ENCODE data around the gene FERD3L.

DNA sequence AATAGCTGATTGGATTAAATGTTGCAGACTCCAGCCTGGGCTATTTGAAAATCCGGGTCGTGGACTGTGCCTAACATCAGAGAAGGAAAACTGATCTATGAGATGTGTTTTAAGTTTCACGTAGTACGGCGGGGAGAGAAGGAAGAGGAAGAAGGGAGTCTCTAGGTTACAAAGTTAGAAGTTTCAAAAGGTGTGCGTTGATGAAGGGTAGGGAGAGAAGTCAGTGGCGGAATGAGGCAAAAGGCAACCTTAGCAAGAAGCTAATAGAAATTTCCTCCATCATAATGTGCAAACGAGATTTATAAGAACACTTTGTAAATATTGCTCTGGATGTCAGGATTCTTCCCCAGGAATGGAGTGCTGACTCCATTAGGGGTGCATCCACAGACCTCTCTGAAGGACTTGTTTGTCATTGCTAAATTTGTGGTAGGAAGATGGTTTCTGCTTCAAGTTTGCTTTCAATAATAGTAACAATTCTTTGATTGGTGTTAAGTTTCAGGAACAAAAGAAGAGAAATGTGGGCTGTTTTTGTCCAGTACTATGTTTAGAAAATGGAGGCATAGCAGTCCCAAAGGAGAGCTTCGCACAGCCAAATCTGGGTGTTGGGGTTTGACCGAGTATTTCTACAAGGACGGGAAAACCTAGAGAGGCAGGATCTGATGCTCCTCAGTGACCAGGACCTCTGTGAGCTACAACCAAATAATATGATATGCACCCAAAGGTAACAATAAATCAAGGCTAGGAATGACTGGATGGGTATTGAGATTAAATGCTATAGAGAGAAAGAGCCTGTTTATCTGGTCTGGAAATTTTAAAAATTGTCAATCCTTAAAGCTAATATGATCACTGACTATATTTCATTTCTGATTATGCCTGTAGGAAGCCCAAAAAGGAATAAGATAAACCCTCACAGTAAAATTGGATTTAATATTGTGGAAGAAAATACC lies 35.9 kb downstream of the FERD3L start:
- TF ChIP-seq NR2C2 (CRISPR knock-in tag; IDR thresholded peaks at IDR 0.05), result no peak
- TF ChIP-seq, protein P1, sequence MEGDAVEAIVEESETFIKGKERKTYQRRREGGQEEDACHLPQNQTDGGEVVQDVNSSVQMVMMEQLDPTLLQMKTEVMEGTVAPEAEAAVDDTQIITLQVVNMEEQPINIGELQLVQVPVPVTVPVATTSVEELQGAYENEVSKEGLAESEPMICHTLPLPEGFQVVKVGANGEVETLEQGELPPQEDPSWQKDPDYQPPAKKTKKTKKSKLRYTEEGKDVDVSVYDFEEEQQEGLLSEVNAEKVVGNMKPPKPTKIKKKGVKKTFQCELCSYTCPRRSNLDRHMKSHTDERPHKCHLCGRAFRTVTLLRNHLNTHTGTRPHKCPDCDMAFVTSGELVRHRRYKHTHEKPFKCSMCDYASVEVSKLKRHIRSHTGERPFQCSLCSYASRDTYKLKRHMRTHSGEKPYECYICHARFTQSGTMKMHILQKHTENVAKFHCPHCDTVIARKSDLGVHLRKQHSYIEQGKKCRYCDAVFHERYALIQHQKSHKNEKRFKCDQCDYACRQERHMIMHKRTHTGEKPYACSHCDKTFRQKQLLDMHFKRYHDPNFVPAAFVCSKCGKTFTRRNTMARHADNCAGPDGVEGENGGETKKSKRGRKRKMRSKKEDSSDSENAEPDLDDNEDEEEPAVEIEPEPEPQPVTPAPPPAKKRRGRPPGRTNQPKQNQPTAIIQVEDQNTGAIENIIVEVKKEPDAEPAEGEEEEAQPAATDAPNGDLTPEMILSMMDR (IDR thresholded peaks at IDR 0.05), result no peak

All from WTC11 (cell line).